ENCODE measurements around the gene ARHGAP18.

GRCh38 chr6:129643176-129643575 is 66.8 kb downstream of the ARHGAP18 start:
- TF ChIP-seq MAX (IDR thresholded peaks at IDR 0.05) (no peak), EP300 (IDR thresholded peaks at IDR 0.05; ENCODE audit: borderline replicate concordance) (no peak), EGR1 (IDR thresholded peaks at IDR 0.05) (no peak), ZBTB7A (IDR thresholded peaks at IDR 0.05; ENCODE audit: low read depth) (no peak), TAF1 (IDR thresholded peaks at IDR 0.05; ENCODE audit: low read depth) (no peak), NFIC (IDR thresholded peaks at IDR 0.05) (no peak), RAD21 (IDR thresholded peaks at IDR 0.05; ENCODE audit: low read depth) (no peak), FOXM1 (IDR thresholded peaks at IDR 0.05; ENCODE audit: borderline replicate concordance, low read depth) (no peak), REST (IDR thresholded peaks at IDR 0.05; ENCODE audit: low read depth) (no peak)
